IMR-90 (cell line): ENCODE measurements around the gene WARS2.

Experiments used
- FOS ChIP-seq: fragments of 150-350 bp; IDR thresholded peaks from 2 replicates; pipeline ENCODE4 v1.6.1; 2016; ENCODE audit warnings: low read depth, low read length
- MAFK ChIP-seq: IDR thresholded peaks from 2 replicates; pipeline ENCODE4 v1.6.1; 2012; ENCODE audit warnings: low read depth, low read length, improper control_type of control experiment
- RFX5 ChIP-seq: IDR thresholded peaks from 2 replicates; pipeline ENCODE4 v1.8.0; 2012; ENCODE audit warnings: low read depth, mild to moderate bottlenecking, low read length, moderate library complexity
- TF ChIP-seq, protein P1 (sequence below): conservative IDR thresholded peaks from 2 replicates; pipeline ENCODE4 v1.5.1; 2012; ENCODE audit warnings: mild to moderate bottlenecking, low read depth, low read length, improper control_type of control experiment
- TF ChIP-seq, protein P2 (sequence below): fragments of 150-350 bp; IDR thresholded peaks from 2 replicates; pipeline ENCODE4 v1.6.1; 2016; ENCODE audit warnings: low read depth, mild to moderate bottlenecking, low read length, moderate library complexity, borderline replicate concordance

GRCh38 chr1:118985640-118986554 is 154.6 kb downstream of the WARS2 start:
- TF ChIP-seq, protein P1, sequence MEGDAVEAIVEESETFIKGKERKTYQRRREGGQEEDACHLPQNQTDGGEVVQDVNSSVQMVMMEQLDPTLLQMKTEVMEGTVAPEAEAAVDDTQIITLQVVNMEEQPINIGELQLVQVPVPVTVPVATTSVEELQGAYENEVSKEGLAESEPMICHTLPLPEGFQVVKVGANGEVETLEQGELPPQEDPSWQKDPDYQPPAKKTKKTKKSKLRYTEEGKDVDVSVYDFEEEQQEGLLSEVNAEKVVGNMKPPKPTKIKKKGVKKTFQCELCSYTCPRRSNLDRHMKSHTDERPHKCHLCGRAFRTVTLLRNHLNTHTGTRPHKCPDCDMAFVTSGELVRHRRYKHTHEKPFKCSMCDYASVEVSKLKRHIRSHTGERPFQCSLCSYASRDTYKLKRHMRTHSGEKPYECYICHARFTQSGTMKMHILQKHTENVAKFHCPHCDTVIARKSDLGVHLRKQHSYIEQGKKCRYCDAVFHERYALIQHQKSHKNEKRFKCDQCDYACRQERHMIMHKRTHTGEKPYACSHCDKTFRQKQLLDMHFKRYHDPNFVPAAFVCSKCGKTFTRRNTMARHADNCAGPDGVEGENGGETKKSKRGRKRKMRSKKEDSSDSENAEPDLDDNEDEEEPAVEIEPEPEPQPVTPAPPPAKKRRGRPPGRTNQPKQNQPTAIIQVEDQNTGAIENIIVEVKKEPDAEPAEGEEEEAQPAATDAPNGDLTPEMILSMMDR: no peak
- TF ChIP-seq RFX5: no peak
- TF ChIP-seq FOS: no peak
- TF ChIP-seq MAFK: no peak
- TF ChIP-seq, protein P2, sequence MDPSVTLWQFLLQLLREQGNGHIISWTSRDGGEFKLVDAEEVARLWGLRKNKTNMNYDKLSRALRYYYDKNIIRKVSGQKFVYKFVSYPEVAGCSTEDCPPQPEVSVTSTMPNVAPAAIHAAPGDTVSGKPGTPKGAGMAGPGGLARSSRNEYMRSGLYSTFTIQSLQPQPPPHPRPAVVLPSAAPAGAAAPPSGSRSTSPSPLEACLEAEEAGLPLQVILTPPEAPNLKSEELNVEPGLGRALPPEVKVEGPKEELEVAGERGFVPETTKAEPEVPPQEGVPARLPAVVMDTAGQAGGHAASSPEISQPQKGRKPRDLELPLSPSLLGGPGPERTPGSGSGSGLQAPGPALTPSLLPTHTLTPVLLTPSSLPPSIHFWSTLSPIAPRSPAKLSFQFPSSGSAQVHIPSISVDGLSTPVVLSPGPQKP: no peak
